NCI-H524 treated with DMSO at 0.1 percent for 48 hours (cell line): ENCODE results near the gene GALNT16.
"Not testable (repeated sequence)": the region's sequence is repeated elsewhere in the genome, so short reads cannot be mapped to it uniquely, and the experiment has no call there.

Experiments used
- DNase-seq: peaks from one replicate; lab custom pipeline; 2025; lab: John Stamatoyannopoulos, UW

The GALNT16 gene

DNA sequence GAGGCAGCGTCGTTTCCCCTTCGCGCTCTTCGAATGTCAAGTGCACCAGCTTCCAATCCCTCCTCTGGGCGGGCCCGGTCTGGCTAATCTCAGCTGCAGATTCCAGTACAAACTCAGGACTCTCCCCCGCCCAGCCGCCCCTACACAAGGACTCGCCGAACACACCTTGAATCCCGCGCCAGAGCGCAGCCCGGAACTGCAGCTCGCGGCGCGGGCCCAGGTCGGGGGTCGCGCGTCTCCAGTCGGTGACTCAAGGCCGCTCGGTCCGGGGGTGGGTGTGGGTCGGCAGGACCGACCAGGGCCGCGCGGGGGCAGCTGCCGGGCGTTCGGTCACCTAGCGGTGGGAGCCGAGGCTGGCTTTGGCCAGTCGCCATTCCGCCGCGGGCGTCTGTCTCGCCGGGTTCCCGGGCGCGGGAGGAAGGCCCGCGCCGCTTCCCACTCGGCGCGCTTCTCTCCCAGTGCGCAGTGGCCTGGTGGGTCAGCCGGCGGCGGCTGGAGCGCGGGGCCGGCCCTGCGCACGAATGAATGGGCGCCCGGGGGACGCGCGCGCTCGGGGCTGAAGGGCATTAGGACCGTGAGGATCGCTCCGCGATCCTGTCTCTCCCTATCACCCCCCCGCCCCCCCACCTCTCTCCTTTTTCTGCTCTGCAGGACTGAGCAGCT lies at the start of gene GALNT16:
GALNT16 (plus strand) TSS at position 632 of the 663 bp plus-strand sequence. CDS start 133 bp downstream, outside the sequence.
- no peak for DNase-seq

DNA sequence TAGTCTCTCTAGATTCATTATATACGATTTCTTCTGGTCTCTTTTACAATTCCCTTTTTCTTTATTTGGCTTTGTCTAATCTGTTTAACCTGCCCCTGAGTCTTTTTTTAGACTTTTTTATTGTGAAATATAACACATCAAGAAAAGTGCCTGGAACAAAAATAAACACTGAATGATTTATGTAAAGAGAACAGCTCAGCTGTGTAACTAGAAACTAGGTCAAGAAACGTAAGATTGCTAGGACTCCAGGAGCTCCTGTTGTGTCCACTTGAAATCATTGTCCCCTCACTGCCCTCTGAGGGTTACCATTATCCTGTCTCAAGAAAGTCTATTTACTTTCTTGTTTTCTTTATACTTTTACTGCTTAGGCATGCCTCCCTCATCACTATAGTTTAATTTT lies 45.6 kb upstream of the GALNT16 start:
- no peak for DNase-seq

DNA sequence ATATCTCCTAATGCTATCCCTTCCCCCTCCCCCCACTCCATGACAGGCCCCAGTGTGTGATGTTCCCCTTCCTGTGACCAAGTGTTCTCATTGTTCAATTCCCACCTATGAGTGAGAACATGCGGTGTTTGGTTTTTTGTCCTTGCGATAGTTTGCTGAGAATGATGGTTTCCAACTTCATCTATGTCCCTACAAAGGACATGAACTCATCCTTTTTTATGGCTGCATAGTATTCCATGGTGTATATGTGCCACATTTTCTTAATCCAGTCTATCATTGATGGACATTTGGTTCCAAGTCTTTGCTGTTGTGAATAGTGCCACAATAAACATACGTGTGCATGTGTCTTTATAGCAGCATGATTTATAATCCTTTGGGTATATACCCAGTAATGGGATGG lies 42.3 kb upstream of the GALNT16 start:
- DNase-seq: not testable (repeated sequence)

DNA sequence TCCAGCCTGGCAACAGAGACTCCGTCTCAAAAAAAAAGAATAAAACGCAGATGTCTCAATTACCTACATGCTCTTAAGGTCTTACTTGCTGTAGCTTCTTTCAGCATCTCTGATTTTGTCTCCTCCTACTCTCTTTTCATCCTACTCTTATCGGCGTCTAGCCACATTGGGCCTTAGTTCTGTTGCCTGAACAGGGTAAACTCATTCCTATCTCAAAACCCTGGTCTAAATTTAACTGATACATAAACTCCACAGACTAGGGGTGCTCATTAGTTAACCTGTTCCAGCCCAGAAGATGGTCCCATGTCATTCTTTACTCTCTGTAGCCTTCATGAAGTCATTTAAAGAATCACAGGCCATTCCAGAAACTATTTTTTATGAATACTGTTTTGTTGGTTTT lies 35.0 kb upstream of the GALNT16 start:
- DNase-seq: no peak

DNA sequence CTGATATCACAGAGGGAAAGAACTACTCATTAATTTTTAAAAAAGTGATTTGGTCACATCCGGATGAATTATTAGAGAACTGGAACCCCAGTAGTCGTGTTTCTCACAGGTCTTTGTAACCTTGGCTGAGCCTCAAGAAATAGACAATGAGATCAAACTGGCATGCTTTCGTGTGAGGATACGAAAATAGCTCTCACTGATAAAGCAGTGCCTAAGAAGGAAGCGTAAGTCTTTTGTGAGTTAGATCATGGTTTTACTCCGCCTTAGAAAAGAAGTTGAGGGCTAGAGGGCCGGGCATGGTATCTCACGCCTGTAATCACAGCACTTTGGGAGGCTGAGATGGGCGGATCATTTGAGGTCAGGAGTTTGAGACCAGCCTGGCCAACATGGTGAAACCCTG lies 33.8 kb upstream of the GALNT16 start:
- no peak for DNase-seq

DNA sequence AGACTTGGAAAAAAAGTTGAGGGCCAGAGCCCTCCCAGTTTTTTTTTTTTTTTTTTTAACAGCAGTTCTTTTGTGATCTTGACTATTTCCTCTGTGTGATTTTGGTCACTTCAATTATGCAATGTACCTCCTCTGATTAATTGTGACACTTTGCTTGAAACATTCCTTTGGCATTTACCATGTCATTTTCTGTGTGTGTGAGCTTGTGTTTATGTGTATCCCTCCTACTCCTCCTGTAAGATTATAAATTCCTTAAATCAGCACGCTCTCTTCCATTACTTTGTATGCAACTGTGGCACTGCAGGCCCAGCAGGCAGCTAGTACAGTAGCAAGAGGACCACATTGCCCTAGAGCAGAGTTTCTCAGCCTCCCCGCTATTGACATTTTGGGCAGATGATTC lies 33.2 kb upstream of the GALNT16 start:
- DNase-seq: no peak

DNA sequence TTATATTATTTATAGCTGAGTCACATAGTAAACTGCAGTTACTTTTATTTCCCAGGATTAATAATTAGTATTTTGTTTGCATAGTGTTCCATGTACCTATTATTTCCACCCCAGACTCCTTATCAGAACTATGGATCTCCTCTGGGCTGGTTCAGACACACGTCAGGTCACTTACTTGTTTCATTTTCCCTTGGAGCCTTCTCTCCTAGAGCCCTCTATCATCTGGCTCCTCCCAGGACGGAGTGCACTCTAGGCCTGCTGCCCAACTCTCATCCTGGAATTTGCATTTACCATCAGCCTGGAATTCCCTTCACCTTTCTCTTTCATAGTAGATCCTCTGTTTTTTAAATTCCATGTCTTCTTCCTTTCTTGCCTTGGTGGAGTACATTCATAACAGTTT lies 28.5 kb upstream of the GALNT16 start:
- no peak for DNase-seq

DNA sequence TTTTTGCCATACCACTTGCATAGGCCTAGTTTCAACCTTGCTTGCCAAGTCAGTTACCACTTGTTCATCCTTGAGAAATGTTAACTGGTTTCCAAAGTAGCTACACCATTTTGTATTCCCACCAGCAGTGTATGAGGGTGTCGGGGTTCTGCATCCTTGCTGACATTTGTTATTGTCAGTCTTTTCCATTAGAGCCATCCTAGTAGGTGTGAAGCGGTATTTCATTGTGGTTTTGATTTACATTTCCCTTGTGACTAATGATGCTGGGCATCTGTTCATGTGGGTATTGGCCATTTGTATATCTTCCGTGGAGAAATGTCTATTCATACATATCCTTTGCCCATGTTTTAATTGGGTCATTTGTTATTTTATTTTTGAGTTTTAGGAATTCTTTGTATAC lies 27.6 kb upstream of the GALNT16 start:
- no peak for DNase-seq

DNA sequence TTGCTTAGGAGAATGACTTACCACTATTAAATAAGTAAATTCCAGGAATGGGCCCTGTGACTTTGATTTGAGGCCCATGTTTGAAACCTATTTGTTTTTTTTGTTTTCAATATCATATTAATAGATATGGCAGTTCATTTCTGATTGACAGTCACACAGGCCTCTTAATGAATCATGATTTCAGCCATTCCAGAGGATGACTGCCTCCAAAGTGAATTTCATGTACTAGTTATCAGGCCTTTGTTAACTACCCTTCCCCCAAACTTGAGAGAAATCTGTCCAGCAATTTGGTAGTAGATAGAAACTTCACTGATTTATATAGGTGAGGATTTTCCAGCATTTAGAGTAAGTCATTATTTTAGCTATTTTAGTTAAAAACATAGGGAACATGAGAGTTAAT lies 25.9 kb upstream of the GALNT16 start:
- DNase-seq: no peak

DNA sequence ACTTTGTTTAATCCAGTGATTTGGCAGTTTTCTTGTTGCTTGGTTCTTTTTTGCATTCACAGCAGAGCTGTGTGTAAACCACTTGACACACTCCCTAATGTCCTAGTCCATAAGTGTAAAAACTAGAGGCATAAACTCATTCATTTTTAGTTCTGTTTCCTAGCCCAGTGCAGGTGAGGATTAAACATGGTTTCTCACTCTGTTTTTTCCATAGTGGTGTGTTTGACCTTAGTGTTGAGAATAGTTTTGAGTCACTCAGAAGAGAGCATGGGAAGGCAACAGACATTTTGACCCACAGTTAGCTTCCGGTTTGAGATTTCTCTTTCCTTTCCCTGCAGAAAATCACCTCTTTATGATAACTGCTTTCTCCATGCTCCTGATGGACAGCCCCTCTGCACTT lies 24.2 kb upstream of the GALNT16 start:
- DNase-seq: no peak

DNA sequence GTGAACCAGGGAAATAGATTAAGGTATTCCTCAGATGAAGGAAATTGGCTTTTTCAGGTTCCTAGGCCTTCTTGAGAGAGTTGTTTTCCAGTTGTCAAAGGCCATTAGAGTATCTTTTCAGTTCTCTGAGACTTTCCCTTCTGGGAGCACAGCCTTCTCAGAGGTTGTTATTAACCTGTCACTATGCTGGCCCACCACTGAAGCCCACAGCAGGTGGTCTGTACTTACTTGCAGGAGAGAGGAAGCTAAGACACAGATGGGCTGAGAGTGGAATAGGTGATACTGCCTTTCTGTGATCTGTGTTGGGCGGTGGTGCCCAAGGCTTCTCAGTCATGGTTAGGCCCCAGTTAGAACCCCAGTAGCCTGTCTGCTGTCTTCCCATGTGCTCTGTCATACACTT lies 22.8 kb upstream of the GALNT16 start:
- no peak for DNase-seq

DNA sequence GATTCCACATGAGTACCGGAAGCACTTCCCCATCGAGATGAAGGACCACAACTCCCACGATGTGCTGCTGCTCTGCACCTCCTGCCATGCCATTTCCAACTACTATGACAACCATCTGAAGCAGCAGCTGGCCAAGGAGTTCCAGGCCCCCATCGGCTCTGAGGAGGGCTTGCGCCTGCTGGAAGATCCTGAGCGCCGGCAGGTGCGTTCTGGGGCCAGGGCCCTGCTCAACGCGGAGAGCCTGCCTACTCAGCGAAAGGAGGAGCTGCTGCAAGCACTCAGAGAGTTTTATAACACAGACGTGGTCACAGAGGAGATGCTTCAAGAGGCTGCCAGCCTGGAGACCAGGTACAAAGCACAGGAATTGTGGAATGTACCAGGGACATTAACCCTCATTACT lies 22.4 kb upstream of the GALNT16 start:
- DNase-seq: no peak

DNA sequence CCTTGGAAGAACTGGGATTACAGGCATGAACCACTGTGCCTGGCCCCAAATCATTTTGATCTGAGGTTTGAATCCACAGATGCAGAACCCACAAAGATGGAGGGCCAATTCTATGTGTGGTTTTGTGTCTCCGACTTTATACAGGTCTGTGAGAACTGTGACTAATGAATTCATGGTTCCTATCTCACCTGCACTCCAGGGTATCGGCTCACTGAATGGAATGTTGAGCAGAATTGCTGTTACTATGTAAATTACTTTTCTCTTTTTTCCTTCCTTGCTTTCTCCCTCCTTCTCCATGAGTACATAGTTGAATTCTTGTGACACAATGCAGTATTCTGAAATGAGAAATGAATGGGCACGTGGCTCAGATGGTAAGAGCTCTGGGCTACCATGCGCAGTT lies 21.1 kb upstream of the GALNT16 start:
- DNase-seq: no peak

DNA sequence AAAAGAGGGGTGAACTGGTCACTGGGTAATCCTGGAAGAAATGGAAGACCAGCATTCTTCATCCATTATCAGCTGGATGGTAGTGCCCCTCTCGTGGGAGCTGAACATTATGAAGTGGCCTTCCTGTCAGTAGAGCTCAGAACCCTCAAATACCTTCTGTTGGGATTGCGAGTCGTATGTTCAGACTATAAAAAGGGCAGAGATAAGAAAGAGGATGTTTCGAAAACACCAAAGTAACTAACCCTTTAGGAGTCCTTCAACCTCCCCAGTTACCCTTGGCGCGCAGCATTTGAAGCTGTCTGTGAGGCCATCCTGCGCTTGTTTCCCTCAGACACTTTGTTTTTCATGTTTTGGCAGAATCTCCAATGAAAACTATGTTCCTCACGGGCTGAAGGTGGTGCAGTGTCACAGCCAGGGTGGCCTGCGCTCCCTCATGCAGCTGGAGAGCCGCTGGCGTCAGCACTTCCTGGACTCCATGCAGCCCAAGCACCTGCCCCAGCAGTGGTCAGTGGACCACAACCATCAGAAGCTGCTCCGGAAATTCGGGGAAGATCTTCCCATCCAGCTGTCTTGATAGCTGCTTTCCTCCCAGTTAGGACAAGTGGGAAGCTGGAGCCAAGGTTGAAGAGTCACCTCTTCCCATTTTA lies 19.3 kb upstream of the GALNT16 start:
- no peak for DNase-seq

DNA sequence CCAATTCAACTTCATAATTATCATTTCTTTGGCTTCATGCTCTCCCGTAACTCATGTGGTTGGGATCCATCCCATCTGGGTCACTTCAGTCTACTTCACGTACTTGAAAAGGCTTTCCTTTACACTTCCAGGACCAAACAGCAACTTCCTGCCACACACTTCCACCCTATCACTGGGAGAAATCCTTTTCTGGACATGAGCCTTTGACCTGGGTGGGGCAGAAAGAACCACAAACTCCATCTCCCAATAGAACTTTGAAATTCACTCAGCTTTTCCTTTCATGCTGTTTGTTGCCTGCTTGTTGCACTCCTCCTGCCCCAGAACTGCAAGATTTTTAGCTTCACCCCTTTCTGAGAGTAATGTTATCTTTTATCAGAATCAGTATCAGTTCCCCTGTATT lies 18.4 kb upstream of the GALNT16 start:
- DNase-seq: no peak

DNA sequence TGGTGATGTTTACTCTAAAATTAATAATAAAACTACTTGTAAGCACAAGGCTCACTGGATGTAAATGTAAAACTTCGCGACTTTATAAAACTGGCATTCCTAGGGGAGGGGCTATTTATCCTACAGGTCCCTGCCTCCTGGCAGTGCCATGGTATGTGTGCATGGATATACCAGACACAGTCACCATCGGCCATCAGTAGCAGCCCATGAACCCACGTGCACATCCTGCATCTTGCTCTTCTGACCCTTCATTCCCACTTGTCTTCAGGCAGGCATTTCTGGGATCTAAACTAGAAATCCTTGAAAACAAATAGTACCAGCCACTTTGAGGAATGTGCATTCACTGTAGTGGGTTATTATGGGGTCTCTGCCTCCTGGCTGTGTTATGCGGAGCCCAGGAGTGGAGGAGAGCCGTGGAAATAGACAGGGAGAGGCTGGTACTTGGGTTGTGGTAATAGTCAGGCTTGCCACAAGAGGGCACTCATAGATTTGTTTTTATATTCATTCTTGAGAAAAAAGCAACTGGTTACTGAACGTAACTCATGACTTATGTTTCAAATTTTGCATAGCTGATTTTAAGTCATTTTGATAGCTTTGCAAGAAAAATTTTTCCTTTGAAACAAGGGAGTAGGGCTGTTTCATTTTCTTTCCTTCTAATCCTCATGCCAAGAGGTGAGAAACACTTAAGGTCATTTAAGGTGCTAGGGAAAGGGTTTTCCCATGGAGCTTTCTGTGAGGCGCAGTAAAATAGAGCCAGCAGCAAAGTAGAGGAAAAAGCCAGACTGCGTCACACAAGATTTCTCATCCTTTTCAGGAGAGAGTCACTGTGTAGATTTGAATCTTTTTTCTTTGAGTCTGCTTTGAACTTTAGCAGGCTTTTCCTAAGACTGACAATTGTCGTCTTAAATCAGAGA lies 17.4 kb upstream of the GALNT16 start:
- DNase-seq: peak; percentile 75

DNA sequence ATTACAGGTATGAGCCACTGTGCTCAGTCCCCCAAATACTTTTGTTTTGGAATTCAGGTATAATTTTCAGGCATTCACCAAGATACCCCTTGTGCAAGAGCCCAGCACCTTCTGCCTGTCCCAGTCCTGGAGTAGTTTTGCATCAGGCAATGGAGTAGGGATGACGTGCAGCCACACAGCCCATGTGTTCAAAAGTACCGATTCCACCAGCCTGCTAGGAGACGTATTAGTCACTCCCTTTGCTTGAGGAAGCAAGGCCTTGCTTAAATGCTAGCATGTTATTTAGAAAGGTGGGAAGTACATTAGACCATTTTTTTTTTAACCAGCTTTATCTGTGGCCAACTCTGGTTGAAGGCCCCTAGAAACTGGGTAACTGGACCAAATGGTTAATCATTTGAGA lies 15.0 kb upstream of the GALNT16 start:
- no peak for DNase-seq

DNA sequence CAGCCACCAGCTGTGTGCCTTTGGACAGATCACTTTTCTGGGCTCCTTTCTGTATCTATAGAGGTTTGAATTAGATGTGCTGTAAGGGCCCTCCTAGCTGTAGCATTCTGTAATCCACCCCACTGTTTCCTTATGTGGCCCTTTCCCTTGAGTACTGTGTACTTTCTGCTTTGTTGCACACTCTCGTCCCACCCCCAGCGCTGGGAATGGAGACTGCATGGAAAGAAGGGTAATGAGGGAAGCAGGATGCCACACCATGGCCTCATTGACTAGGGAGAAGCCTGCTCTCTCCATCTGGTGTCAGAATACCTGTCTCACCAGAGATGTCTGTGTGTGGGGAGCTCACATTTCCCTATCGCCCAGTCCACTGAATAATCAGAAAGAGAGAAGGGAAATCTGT lies 13.6 kb upstream of the GALNT16 start:
- no peak for DNase-seq

DNA sequence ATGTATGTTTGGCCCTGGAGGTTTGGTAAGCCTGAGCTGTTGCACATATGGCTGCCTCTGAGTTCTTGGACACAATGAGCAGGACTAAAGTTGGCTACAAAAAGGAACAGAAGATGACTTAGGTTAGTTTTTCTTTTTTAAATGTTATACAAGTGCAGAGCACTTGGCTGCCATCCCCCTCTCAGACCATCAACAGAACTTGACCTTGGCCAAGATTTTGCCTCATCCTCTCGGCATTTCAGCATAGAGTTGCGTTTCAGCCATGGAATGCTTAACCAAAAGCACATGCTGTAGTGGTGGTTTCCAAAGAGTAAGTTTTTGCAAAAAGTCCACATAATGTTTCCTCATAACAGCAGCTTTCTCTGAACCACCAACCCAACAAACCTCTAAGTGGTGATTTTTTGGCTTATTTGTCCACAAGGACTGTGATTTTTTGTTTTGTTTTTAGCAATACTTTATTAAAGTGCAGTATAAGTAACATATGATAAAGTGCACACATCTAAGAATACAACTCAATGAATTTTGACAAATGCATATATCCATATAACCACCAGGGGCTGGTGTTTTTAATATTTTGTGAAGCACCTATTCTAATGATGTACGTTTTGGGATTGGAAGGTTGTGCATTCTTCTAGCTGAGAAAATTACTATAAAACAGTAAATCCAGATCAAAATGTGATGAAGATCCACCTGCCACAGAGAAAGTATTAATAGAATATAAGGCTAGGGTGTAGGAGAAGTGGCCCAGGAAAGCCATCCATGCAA lies 12.1 kb upstream of the GALNT16 start:
- no peak for DNase-seq

DNA sequence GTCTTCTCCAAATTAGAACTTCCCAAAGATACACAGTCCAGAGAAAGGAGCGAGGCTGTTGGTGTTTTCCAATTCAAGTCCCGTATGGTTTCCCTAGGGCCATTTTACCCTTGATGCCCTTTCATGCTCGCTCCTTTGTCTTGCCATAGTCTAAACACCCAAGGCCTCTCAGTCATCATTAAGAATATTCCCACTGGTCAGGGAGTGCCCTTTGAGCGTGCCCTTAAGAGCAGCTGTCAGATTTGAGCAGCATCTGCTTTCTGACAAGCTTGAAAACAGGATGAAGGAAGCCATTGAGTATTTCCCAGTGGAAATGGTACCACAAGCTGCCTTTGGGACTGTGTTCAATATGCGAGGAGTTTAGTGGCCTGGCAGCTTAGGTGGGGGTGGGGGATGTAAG lies 10.4 kb upstream of the GALNT16 start:
- DNase-seq: no peak

DNA sequence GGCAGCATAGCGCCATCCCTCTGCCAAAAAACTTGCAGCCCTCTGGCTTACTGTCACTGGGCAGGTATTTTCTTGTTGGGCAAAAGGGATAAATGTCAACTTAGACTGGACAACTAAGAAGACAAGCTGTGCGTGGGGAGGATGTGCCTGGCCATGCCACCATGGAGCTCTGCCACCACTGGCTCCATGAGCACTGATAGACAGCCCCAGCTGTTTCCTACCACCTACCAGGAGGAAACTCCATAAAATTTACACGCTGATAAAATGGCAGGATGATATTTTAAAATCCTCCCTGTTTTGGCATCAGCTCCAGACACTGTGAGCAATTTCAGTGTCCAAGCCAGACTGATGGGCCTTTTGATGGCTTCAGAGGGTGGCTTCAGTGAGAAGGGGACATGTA lies 7.1 kb upstream of the GALNT16 start:
- no peak for DNase-seq

DNA sequence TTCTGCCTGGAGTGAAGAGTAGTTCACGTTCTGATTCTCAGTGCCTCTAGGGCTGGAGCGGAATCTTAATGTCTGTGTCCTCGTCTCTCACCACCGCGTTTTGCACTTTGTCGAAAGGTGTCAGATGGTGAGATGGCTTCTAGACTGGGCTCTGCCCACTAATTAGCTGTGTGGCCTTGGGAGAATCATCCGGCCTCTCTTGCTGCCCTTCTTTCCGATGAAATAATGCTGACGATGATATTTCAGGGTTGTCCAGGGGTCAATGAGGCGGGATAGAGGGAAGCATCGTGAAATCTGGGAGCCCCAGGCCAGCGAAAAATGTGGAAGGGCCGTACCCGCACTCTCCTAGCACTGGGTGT lies 811 bp upstream of the GALNT16 start:
- no peak for DNase-seq
